ENCODE measurements around the gene CEACAM16.

- TF ChIP-seq, protein P1, sequence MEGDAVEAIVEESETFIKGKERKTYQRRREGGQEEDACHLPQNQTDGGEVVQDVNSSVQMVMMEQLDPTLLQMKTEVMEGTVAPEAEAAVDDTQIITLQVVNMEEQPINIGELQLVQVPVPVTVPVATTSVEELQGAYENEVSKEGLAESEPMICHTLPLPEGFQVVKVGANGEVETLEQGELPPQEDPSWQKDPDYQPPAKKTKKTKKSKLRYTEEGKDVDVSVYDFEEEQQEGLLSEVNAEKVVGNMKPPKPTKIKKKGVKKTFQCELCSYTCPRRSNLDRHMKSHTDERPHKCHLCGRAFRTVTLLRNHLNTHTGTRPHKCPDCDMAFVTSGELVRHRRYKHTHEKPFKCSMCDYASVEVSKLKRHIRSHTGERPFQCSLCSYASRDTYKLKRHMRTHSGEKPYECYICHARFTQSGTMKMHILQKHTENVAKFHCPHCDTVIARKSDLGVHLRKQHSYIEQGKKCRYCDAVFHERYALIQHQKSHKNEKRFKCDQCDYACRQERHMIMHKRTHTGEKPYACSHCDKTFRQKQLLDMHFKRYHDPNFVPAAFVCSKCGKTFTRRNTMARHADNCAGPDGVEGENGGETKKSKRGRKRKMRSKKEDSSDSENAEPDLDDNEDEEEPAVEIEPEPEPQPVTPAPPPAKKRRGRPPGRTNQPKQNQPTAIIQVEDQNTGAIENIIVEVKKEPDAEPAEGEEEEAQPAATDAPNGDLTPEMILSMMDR (conservative IDR thresholded peaks at IDR 0.05): no peak
- TF ChIP-seq EZH2 (IDR thresholded peaks at IDR 0.05; ENCODE audit: low read depth): no peak
Observed at GRCh38 chr19:44700547-44700946, 1.6 kb downstream of the CEACAM16 start.
